ENCODE results near the gene CNTRL. TPM values are rescaled to one million over a fixed set of nuclear protein-coding genes. Genes with fewer than 3 reads are reported as not detected.
A peak's percentile ranks its signal among the peaks of the same experiment; 100 is the strongest.

CNTRL gene
- total RNA-seq, 1 experiment from 2014 or later: 1.7 TPM

- DNase-seq (ENCODE audit: low read depth): no peak
- in situ Hi-C loops (cut with HindIII; ENCODE audit: low pct_unique_long_range_greater_than_20kb, low sequenced_read_pairs): no loop called here
These were observed 132.7 kb downstream of the CNTRL start for GRCh38 chr9:121207371-121207940.

DNA sequence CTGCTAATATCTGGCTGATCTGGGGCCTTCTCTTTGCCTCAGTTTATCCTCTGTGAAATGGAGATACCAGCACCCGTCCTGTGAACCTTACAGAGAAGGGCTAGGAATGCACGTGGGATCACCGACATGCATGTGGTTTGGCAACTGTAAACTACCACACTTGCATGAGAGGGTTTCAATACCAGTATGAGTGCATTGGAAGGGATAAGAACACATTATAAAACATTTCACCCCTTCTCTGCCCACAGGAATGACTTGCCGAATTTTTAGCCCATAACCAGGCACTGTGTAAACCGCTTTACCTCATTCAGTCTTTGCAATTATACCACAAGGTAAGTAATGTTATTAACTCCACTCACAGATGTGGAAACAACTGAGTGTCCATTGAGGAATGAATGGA lies 135.8 kb downstream of the CNTRL start:
- in situ Hi-C loops (cut with HindIII; ENCODE audit: low pct_unique_long_range_greater_than_20kb, low sequenced_read_pairs): no loop called here
- DNase-seq (ENCODE audit: low read depth): no peak

DNA sequence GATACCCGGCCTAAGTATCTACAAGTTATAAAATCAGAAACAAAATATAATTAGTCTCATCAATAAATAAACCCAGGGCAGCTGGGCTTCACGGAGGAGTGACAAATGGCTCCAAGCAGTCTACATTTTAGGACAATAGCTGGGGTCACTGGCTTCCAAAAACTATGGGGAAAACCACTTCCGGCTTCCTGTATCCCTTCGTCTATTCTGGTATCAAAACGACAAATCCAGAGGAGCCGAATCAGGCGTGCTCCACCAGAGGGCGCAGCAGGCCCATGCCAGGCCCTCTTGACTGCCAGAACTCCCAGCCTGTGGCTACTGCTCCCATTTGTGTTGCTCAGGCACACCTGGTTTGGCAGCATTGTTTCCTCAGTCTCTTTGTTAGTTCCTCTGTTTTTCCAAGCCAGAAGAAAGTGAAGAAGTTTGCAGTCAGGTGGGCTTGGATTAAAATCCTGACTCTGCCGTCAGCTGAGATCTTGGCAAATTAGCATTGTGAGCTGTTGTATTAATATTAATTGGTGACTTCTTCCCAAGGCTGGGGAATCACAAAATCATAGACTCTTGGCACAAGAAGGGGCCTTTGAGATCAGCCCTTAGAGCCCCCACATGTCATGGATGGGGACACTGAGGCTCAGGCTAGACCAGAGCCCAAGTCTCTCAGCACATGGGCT lies 138.5 kb downstream of the CNTRL start:
- in situ Hi-C loops (cut with HindIII; ENCODE audit: low pct_unique_long_range_greater_than_20kb, low sequenced_read_pairs): no loop called here
- peak; percentile 55 for DNase-seq (ENCODE audit: low read depth)

DNA sequence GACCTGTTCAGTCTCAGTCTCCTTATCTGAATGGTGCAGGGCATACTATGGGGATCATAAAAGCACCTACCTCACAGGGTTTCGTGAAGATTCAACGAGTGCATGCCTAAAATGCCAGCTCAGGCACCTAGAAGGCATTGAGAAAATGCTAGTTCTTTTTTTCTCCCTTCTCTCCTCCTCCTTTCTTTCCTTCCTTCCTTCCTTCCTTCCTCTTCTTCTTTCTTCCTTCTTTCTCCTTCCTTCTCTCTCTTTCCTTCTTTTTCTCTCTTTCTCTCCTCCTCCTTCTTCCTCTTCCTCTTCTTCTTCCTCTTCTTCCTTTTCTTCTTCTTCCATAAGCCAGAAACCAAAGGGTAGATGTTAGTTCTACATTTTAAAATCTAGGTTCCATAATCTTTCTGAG lies 139.2 kb downstream of the CNTRL start:
- in situ Hi-C loops (cut with HindIII; ENCODE audit: low pct_unique_long_range_greater_than_20kb, low sequenced_read_pairs): no loop called here

GRCh38 chr9:121216271-121216805 lies 141.6 kb downstream of the CNTRL start:
- DNase-seq (ENCODE audit: low read depth): no peak
- in situ Hi-C loops (cut with HindIII; ENCODE audit: low pct_unique_long_range_greater_than_20kb, low sequenced_read_pairs): no loop called here

More for the DNA sequence above, 139.2 kb downstream of the CNTRL start:
- DNase-seq (ENCODE audit: low read depth): no peak

GRCh38 chr9:121217609-121218292 lies 143.0 kb downstream of the CNTRL start:
- no peak for DNase-seq (ENCODE audit: low read depth)
- in situ Hi-C loops (cut with HindIII; ENCODE audit: low pct_unique_long_range_greater_than_20kb, low sequenced_read_pairs): no loop called here

DNA sequence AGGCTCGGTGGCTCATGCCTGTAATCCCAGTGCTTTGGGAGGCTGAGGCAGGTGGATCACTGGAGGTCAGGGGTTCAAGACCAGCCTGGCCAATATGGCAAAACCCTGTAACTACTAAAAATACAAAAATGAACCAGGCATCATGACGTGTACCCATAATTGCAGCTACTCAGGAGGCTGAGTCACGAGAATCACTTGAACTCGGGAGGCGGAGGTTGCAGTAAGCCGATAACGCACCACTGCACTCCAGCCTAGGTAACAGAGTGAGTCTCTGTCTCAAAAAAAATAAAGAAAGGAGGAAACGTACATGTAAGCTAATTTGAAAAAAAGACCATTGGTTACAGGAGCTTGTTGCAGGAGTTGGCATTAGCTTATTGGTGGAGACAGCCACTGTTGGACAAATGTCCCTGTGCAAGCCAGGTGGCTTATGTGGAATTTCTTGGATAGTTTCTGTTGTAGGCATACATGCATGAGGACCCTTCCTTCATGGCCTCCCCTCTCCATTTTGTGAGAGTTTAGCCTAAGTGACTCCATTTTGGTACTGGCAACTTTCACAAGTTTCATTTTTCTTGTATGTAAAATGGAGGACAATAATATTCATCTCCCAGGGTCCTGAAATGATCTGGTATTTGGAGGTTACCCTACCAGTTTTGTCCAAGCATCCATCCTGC lies 143.7 kb downstream of the CNTRL start:
- DNase-seq (ENCODE audit: low read depth): no peak
- in situ Hi-C loops (cut with HindIII; ENCODE audit: low pct_unique_long_range_greater_than_20kb, low sequenced_read_pairs): no loop called here

DNA sequence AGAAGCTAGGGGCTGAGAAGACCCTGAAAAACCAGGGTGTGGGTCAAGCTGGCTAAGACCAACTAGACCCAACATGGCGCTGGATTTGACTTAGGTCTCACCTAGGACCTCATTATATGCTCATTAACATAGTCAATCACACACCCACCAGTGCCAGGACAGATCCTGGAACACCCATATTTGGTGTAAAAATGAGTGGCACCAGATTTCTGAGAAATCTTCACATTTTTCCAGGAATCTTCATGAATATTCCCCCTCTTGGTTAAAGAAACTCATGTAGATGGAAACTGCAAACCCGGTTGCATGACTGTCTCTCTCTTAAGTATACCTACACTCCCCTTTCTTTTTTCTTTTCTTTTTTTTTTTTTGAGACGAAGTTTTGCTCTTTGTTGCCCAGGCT lies 144.8 kb downstream of the CNTRL start:
- no peak for DNase-seq (ENCODE audit: low read depth)
- in situ Hi-C loops (cut with HindIII; ENCODE audit: low pct_unique_long_range_greater_than_20kb, low sequenced_read_pairs): no loop called here

- in situ Hi-C loops (cut with HindIII; ENCODE audit: low pct_unique_long_range_greater_than_20kb, low sequenced_read_pairs): no loop called here
- DNase-seq (ENCODE audit: low read depth): no peak
These were observed 146.4 kb downstream of the CNTRL start for GRCh38 chr9:121220996-121221663.

- DNase-seq (ENCODE audit: low read depth): no peak
- in situ Hi-C loops (cut with HindIII; ENCODE audit: low pct_unique_long_range_greater_than_20kb, low sequenced_read_pairs): no loop called here
These were observed 146.9 kb downstream of the CNTRL start for GRCh38 chr9:121221664-121222055.

DNA sequence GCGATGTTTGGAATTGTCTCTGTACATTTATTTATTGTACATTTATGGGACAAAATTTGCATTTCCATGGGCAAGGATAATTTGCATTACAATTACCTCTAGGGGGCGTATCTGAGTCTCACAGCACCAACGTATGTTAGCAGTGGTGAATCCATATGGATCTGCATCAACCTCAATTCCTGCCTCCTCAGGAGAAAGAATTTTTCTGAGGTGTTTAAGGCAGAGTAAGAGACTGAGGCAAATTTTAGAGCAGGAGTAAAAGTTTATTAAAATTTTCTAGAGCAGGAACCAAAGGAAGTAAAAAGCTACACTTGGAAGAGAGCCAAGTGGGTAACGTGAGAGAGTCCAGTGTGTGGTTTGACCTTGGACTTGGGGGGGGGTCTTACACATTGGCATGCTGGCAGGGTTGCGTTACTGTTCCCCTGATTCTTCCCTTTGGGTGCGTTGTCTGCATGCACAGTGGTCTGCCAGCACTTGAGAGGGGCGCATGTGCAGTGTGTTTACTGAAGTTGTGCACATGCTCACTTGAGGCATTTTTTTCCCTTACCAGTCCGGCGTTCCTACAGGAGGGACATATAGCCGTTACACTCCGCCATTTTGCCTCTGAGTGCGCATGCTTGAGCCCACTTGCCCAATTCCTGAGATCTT lies 147.9 kb downstream of the CNTRL start:
- no peak for DNase-seq (ENCODE audit: low read depth)
- in situ Hi-C loops (cut with HindIII; ENCODE audit: low pct_unique_long_range_greater_than_20kb, low sequenced_read_pairs): no loop called here

DNA sequence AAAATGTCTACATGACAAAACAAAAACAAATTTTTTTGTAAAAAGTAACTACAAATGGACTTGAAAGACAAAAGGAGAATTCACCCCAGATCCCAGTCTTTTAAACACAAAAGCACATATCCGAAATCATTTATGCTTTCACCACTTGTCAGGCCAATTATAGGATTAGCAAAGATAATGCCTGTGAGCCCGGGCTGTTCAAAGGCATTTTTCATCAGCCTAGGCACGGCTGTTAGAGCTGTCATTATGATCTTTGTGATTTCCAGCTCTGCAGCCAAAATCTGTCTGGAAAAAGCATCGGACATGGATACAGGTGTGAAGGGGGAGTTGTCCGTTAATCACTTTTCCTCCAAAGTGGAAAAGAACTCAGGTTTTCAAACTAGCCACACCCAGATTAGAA lies 150.5 kb downstream of the CNTRL start:
- DNase-seq (ENCODE audit: low read depth): no peak
- in situ Hi-C loops (cut with HindIII; ENCODE audit: low pct_unique_long_range_greater_than_20kb, low sequenced_read_pairs): no loop called here

DNA sequence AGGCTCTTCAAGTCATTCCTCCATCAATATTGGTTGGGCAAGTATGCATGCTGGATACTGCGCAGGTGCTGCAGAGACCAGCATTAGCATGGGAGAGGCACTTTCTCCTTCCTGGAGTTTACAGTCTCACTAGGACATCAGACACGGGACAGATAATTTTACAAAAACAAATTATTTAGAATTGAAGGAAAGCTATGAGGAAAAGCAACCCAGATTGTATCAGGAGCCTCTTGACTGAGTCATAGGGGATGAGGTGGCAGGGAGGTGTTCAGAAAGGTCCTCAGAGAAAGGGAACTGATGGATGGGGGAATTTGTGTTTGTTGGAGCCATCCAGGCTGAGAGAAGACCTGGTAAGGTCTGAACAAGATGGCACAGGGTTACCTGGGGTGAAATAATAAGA lies 151.4 kb downstream of the CNTRL start:
- no peak for DNase-seq (ENCODE audit: low read depth)
- in situ Hi-C loops (cut with HindIII; ENCODE audit: low pct_unique_long_range_greater_than_20kb, low sequenced_read_pairs): no loop called here

Other genes with a start within 250 kb of the CNTRL start
- 22.2 and 29.2 TPM in 2 replicates for gene PSMD5, start 232.0 kb upstream of the CNTRL start, total RNA-seq (2014; rRNA removed; shearing (Covaris generic); ENCODE audit: low replicate concordance)
- gene PHF19, start 197.8 kb upstream of the CNTRL start, total RNA-seq (2014; rRNA removed; shearing (Covaris generic); ENCODE audit: low replicate concordance): 15.6 and 47.7 TPM in 2 replicates
- 4.3 and 5.0 TPM in 2 replicates for gene TRAF1, start 148.2 kb upstream of the CNTRL start, total RNA-seq (2014; rRNA removed; shearing (Covaris generic); ENCODE audit: low replicate concordance)
- 0.96 and 1.9 TPM in 2 replicates for gene C5, start 24.7 kb upstream of the CNTRL start, total RNA-seq (2014; rRNA removed; shearing (Covaris generic); ENCODE audit: low replicate concordance)
- 19.0 and 19.2 TPM in 2 replicates for gene RAB14, start 126.9 kb downstream of the CNTRL start, total RNA-seq (2014; rRNA removed; shearing (Covaris generic); ENCODE audit: low replicate concordance)
- 8.7 and 13.8 TPM in 2 replicates for gene GSN, start 193.2 kb downstream of the CNTRL start, total RNA-seq (2014; rRNA removed; shearing (Covaris generic); ENCODE audit: low replicate concordance)

Data from Caki2 (cell line).